Thoracic aorta (tissue), 2 donors: ENCODE data around the gene LDLRAP1. TPM values are rescaled to one million over a fixed set of nuclear protein-coding genes. Genes with fewer than 3 reads are reported as not detected.

Experiments
- ATAC-seq: fragments of 150-250 bp; one replicate; pipeline ENCODE4 v1.8.0; 2017; ENCODE audit warnings: low read depth; ENCODE audit not compliant: insufficient number of reproducible peaks, low FRiP score
- DNase-seq: peaks from one replicate; pipeline ENCODE4 v3.0.0-alpha.2; 2020; ENCODE audit warnings: low spot score
- H3K27ac ChIP-seq, 2 donors: fragments of 200-600 bp; sonication (generic); 1 replicate in 1 of 2; 2 replicates in 1 of 2; pipeline ENCODE4 v1.5.1; 2016; ENCODE audit warnings: mild to moderate bottlenecking in 2 of 2, moderate library complexity in 2 of 2
- H3K27me3 ChIP-seq: fragments of 200-600 bp; sonication (generic); replicated peaks from 2 replicates; pipeline ENCODE4 v1.6.0; 2016; ENCODE audit warnings: mild to moderate bottlenecking; ENCODE audit not compliant: insufficient read depth
- H3K36me3 ChIP-seq: fragments of 200-600 bp; sonication (generic); one replicate; pipeline ENCODE4 v1.5.1; 2016
- H3K4me1 ChIP-seq, 2 donors: fragments of 200-600 bp; sonication (generic); 1 replicate in 1 of 2; 2 replicates in 1 of 2; pipeline versions ENCODE4 v1.5.1 to v1.6.0; 2016; ENCODE audit warnings: low read depth in 2 of 2, mild to moderate bottlenecking in 1 of 2; ENCODE audit not compliant: control insufficient read depth in 1 of 2
- H3K4me3 ChIP-seq: fragments of 200-600 bp; sonication (generic); 2 replicates; pipeline ENCODE4 v1.5.1; 2016; ENCODE audit warnings: mild to moderate bottlenecking
- H3K9me3 ChIP-seq: fragments of 200-600 bp; sonication (generic); 2 replicates; pipeline ENCODE4 v1.5.1; 2016
- CTCF ChIP-seq: fragments of 200-600 bp; sonication (generic); IDR thresholded peaks from one replicate; pipeline ENCODE4 v1.5.1; 2019; ENCODE audit warnings: antibody characterized with exemption
- total RNA-seq, 2 donors: library from RNA; depleted of rRNA; stranded (reverse); fragments of >200 nt; gene quantifications; one replicate each; pipeline versions ENCODE4 v1.1.0 to v1.2.3, GENCODE V29; 2016

The LDLRAP1 gene
- total RNA-seq = 10 to 100 TPM; 35.2 to 55.2 TPM

GRCh38 chr1:25543425-25544242 is at the start of gene LDLRAP1:
TSS of gene LDLRAP1 (plus strand) at chr1:25543606. CDS start at chr1:25543699, 93 bp downstream.
- Histone ChIP-seq H3K27ac (peak within 1 kb of the TSS; percentile 92 to 94), H3K4me1 (peaks cover 23 to 46% of the 10 kb centered on the region in 2 donors), H3K27me3 (no peaks in the 10 kb centered on the region), H3K9me3 (no peaks in the 10 kb centered on the region), H3K4me3 (peak within 1 kb of the TSS; percentile 81), H3K36me3 (no peaks in the 10 kb centered on the region)
- no peak for DNase-seq
- ATAC-seq = peak; percentile 90
- no peak for TF ChIP-seq CTCF

- DNase-seq (no peak), ATAC-seq (no peak)
- TF ChIP-seq CTCF = no peak
- H3K27me3 ChIP-seq = no peaks in the 10 kb centered on the region
- no peak overlapping the region for H3K4me3 ChIP-seq
- H3K27ac ChIP-seq = no peak overlapping the region
- H3K36me3 ChIP-seq = peaks cover 24% of the 10 kb centered on the region
- peaks cover 0 to 30% of the 10 kb centered on the region in 2 donors for H3K4me1 ChIP-seq
- no peaks in the 10 kb centered on the region for H3K9me3 ChIP-seq
Measured at GRCh38 chr1:25494952-25495351, 48.5 kb upstream of the LDLRAP1 start.

- DNase-seq = no peak
- H3K36me3 ChIP-seq = no peaks in the 10 kb centered on the region
- no peak for ATAC-seq
- H3K27ac ChIP-seq = peak overlapping the region; percentile 19 to 62
- no peaks in the 10 kb centered on the region for H3K9me3 ChIP-seq
- H3K27me3 ChIP-seq = no peaks in the 10 kb centered on the region
- no peak overlapping the region for H3K4me3 ChIP-seq
- no peak for TF ChIP-seq CTCF
- H3K4me1 ChIP-seq = peaks cover 29 to 80% of the 10 kb centered on the region in 2 donors
Measured at GRCh38 chr1:25500694-25501093, 42.7 kb upstream of the LDLRAP1 start.

GRCh38 chr1:25501235-25502058 is 42.0 kb upstream of the LDLRAP1 start:
- Histone ChIP-seq H3K4me1 (peaks cover 29 to 84% of the 10 kb centered on the region in 2 donors), H3K36me3 (no peaks in the 10 kb centered on the region), H3K4me3 (no peak overlapping the region), H3K9me3 (no peaks in the 10 kb centered on the region), H3K27ac (peak overlapping the region; percentile 54 to 62), H3K27me3 (no peaks in the 10 kb centered on the region)
- TF ChIP-seq CTCF = no peak
- no peak for DNase-seq
- ATAC-seq = no peak

GRCh38 chr1:25502957-25503356 is 40.4 kb upstream of the LDLRAP1 start:
- Histone ChIP-seq H3K4me3 (no peak overlapping the region), H3K27me3 (no peaks in the 10 kb centered on the region), H3K36me3 (no peaks in the 10 kb centered on the region), H3K9me3 (no peaks in the 10 kb centered on the region), H3K27ac (peak overlapping the region; percentile 33 to 46), H3K4me1 (peaks cover 29 to 78% of the 10 kb centered on the region in 2 donors)
- no peak for TF ChIP-seq CTCF
- DNase-seq (no peak), ATAC-seq (no peak)
